Ovary (tissue), 3 donors: Measurements from ENCODE around the gene RBM44.

Source experiments
- CTCF ChIP-seq, 3 donors: fragments of 450-650 bp in 2 of 3; fragments of 200-600 bp in 1 of 3; IDR thresholded peaks; one replicate each; pipeline versions ENCODE4 v1.5.1 to v1.8.0; 2016 to 2022; ENCODE audit warnings: antibody characterized with exemption in 3 of 3, mild to moderate bottlenecking in 1 of 3
- EP300 ChIP-seq: sonication (generic); formaldehyde crosslinking; IDR thresholded peaks from one replicate; pipeline ENCODE4 v1.6.1; 2017; ENCODE audit warnings: antibody characterized with exemption
- POLR2A ChIP-seq: fragments of 450-650 bp; IDR thresholded peaks from one replicate; pipeline ENCODE4 v1.6.1; 2017; ENCODE audit warnings: antibody characterized with exemption, mild to moderate bottlenecking, moderate library complexity
- donor health status: DM: no; HTN: no; CAD: no.

- TF ChIP-seq CTCF (IDR thresholded peaks at IDR 0.05) (no peak), POLR2A (no peak), EP300 (no peak)
Observed at GRCh38 chr2:237773826-237774225, 24.8 kb upstream of the RBM44 start.
